K562 (cell line): ENCODE data around the gene ROBO1. TPM values are rescaled to one million over a fixed set of nuclear protein-coding genes. Genes with fewer than 3 reads are reported as not detected.

Experiments
- ATAC-seq: fragments of 200-7000 bp; cut with Tn5 transposase; 3 replicates; pipeline ENCODE4 v1.9.1; 2020; ENCODE audit warnings: moderate library complexity
- BruUV-seq: library from RNA; stranded (reverse); fragments of 400-500 nt; replicated peaks from 2 replicates; lab custom pipeline; 2021; lab: Mats Ljungman, UMichigan
- CTCF ChIA-PET: fragments of 300-600 bp; formaldehyde crosslinking; extraction: SDS; loops from one replicate; lab custom pipeline; 2021; ENCODE audit warnings: low intra/inter-chr PET ratio; lab: Yijun Ruan, JAX
- POLR2A ChIA-PET: fragments of 300-600, 350-650 bp; sonication (Branson Sonifier 250); formaldehyde crosslinking; extraction: SDS; loops from one replicate; lab custom pipeline; 2021; ENCODE audit warnings: antibody characterized with exemption, inconsistent platforms; lab: Yijun Ruan, JAX
- DNase-seq, 4 experiments: peaks; one replicate each; pipeline versions ENCODE4 v3.0.0 to v3.0.0-alpha.2; 2011 to 2018; ENCODE audit warnings: low spot score in 3 of 4, mixed read lengths in 3 of 4; ENCODE audit errors: extremely low read depth in 1 of 4
- FAIRE-seq: peaks from 2 replicates; lab custom pipeline; 2011; peaks lifted over from hg19 to GRCh38; lab: Jason Lieb, UNC
- H2AFZ ChIP-seq: 2 replicates; pipeline ENCODE4 v1.6.0; 2011; ENCODE audit warnings: low read depth, low read length, control low read depth, inconsistent platforms
- H3K27ac ChIP-seq: fragments of 200-600 bp; 3 replicates; pipeline ENCODE4 v1.8.0; 2011; ENCODE audit warnings: low read depth, mild to moderate bottlenecking, control low read depth, inconsistent platforms, low read length, moderate library complexity, mixed read lengths; ENCODE audit errors: extremely low read depth
- H3K27me3 ChIP-seq, 2 experiments: fragments of 300-600 bp in 1 of 2; 2 replicates in 1 of 2; 3 replicates in 1 of 2; pipeline versions ENCODE4 v1.6.0 to v1.8.0; 2011; ENCODE audit warnings: inconsistent platforms in 2 of 2, low read length in 2 of 2, mild to moderate bottlenecking in 1 of 2, mixed read lengths in 1 of 2, moderate library complexity in 1 of 2; ENCODE audit not compliant: control insufficient read depth in 2 of 2, insufficient read depth in 2 of 2
- H3K36me3 ChIP-seq: fragments of 300-600 bp; 3 replicates; pipeline ENCODE4 v1.8.0; 2011; ENCODE audit warnings: mild to moderate bottlenecking, low read length, inconsistent platforms; ENCODE audit not compliant: control insufficient read depth, insufficient read depth
- H3K4me1 ChIP-seq, 2 experiments: fragments of 200-600 bp in 1 of 2; replicated peaks in 1 of 2; 2 replicates in 1 of 2; 3 replicates in 1 of 2; pipeline versions ENCODE4 v1.5.1 to v1.8.0; 2011; ENCODE audit warnings: inconsistent platforms in 2 of 2, low read length in 2 of 2, mild to moderate bottlenecking in 1 of 2, mixed read lengths in 1 of 2, moderate library complexity in 1 of 2; ENCODE audit not compliant: control insufficient read depth in 2 of 2, insufficient read depth in 2 of 2
- H3K4me2 ChIP-seq: 2 replicates; pipeline ENCODE4 v1.6.1; 2011; ENCODE audit warnings: low read length, control low read depth, inconsistent platforms, mixed read lengths; ENCODE audit not compliant: insufficient read depth
- H3K4me3 ChIP-seq: fragments of 200-600 bp; sonication (generic), shearing (Covaris generic); 2 replicates; pipeline ENCODE4 v1.5.1; 2016; ENCODE audit warnings: control low read depth, inconsistent platforms
- H3K79me2 ChIP-seq: fragments of 200-600 bp; 3 replicates; pipeline ENCODE4 v1.8.0; 2011; ENCODE audit warnings: low read length, inconsistent platforms; ENCODE audit not compliant: control insufficient read depth, insufficient read depth
- H3K9ac ChIP-seq, 2 experiments: 2 replicates each; pipeline versions ENCODE4 v1.6.0 to v1.6.1; 2011; ENCODE audit warnings: low read depth in 2 of 2, low read length in 2 of 2, control low read depth in 1 of 2, inconsistent platforms in 1 of 2, mild to moderate bottlenecking in 1 of 2, mixed read lengths in 1 of 2; ENCODE audit not compliant: insufficient read depth in 1 of 2
- H3K9me1 ChIP-seq: one replicate; pipeline ENCODE4 v1.6.0; 2011; ENCODE audit warnings: inconsistent platforms, mild to moderate bottlenecking, low read length, moderate library complexity; ENCODE audit not compliant: control insufficient read depth, insufficient read depth
- H3K9me3 ChIP-seq: replicated peaks from 2 replicates; pipeline ENCODE4 v1.5.1; 2011; ENCODE audit warnings: low read depth, low read length, inconsistent platforms; ENCODE audit not compliant: control insufficient read depth, insufficient read depth
- H4K20me1 ChIP-seq: replicated peaks from 2 replicates; pipeline ENCODE4 v1.6.1; 2011; ENCODE audit warnings: low read length, inconsistent platforms, mixed read lengths; ENCODE audit not compliant: control insufficient read depth, insufficient read depth
- ARNT ChIP-seq, 2 experiments: fragments of 450-650 bp; IDR thresholded peaks; 2 replicates each; pipeline ENCODE4 v1.6.1; 2016; ENCODE audit warnings: mild to moderate bottlenecking in 1 of 2
- CHCHD3 ChIP-seq: fragments of 250-450 bp; sonication (Bioruptor Pico); IDR thresholded peaks from 2 replicates; pipeline ENCODE4 v2.1.2; 2022; ENCODE audit warnings: mild to moderate bottlenecking
- FOXA3 ChIP-seq, 2 experiments: fragments of 450-650 bp in 1 of 2; sonication (generic) in 1 of 2; formaldehyde crosslinking; IDR thresholded peaks in 1 of 2; conservative IDR thresholded peaks in 1 of 2; 2 replicates each; pipeline versions ENCODE4 v1.4.0 to v1.8.0; 2020 to 2022; ENCODE audit warnings: mild to moderate bottlenecking in 2 of 2, missing genetic modification reagents in 1 of 2
- MTA1 ChIP-seq: fragments of 450-650 bp; IDR thresholded peaks from 2 replicates; pipeline ENCODE4 v1.6.1; 2017; ENCODE audit warnings: borderline replicate concordance
- NR2C2 ChIP-seq, 2 experiments: fragments of 200-800 bp in 1 of 2; sonication (Bioruptor generic) in 1 of 2; sonication (generic) in 1 of 2; formaldehyde crosslinking in 1 of 2; IDR thresholded peaks; 2 replicates each; pipeline versions ENCODE4 v1.6.1 to v1.8.0; 2016 to 2022; ENCODE audit warnings: mild to moderate bottlenecking in 1 of 2, missing compliant biosample characterization in 1 of 2, missing genetic modification characterization in 1 of 2, missing genetic modification reagents in 1 of 2
- SIN3A ChIP-seq, 2 experiments: fragments of 150-350 bp in 1 of 2; IDR thresholded peaks; 2 replicates each; pipeline ENCODE4 v1.6.1; 2011 to 2016; ENCODE audit warnings: borderline replicate concordance in 2 of 2, low read depth in 2 of 2, low read length in 2 of 2, mild to moderate bottlenecking in 2 of 2, moderate library complexity in 2 of 2; ENCODE audit not compliant: control insufficient read depth in 1 of 2
- ZBTB34 ChIP-seq: fragments of 250-450 bp; sonication (Bioruptor Pico); IDR thresholded peaks from 2 replicates; pipeline ENCODE4 v1.8.0; 2021; ENCODE audit warnings: mild to moderate bottlenecking, moderate library complexity
- ZNF449 ChIP-seq: fragments of 250-450 bp; sonication (Bioruptor Pico); IDR thresholded peaks from 2 replicates; pipeline ENCODE4 v1.8.0; 2022; ENCODE audit warnings: moderate library complexity, mild to moderate bottlenecking, inconsistent platforms
- WGBS: fragments of 100-300 bp; shearing (Covaris generic); methylation state at CpG from one replicate; pipeline ENCODE4 v1.1.6; 2016; ENCODE audit warnings: low coverage, mixed read lengths; ENCODE audit not compliant: insufficient coverage; ENCODE audit errors: missing lambda C conversion rate; 5-methylcytosine and 5-hydroxymethylcytosine counted together
- in situ Hi-C: fragments of 300-500 bp; cut with MboI; formaldehyde crosslinking; loops from 4 replicates; pipeline ENCODE4 v1.15.0; 2018; ENCODE audit warnings: inconsistent platforms, mixed read lengths
- intact Hi-C: fragments of 100-400 bp; cut with micrococcal nuclease; formaldehyde crosslinking; loops from 2 replicates; pipeline ENCODE4 v1.14.2; 2022
- polyA plus RNA-seq, 8 experiments: library from polyadenylated mRNA; depleted of rRNA in 4 of 8; stranded (reverse) in 5 of 8; unstranded in 3 of 8; fragments of >200 nt; fragmentation: Nextera tagmentation in 2 of 8; fragmentation: Illumina TruSeq in 1 of 8; extraction: Ambion mirVana in 2 of 8; extraction: Trizol in 1 of 8; gene quantifications; 2 replicates each; pipeline versions ENCODE4 v1.2.1 to v1.2.3, GENCODE V29; 2011 to 2014; ENCODE audit warnings: inconsistent platforms in 1 of 8, missing spikeins in 1 of 8
- total RNA-seq, 7 experiments: library from RNA; depleted of rRNA in 6 of 7; stranded (reverse); fragments of >200 nt in 6 of 7; fragmentation: Illumina TruSeq in 2 of 7; extraction: Trizol in 2 of 7; gene quantifications; 2 replicates each; pipeline versions ENCODE4 v1.2.1 to v1.2.3, GENCODE V29; 2011 to 2021; ENCODE audit warnings: low replicate concordance in 1 of 7

ROBO1 gene
- total and polyA plus RNA-seq, 9 of the 15 experiments (the other 6 are each of a cell fraction or from before 2014, with no cell fraction given): 0.01 to 0.53 (median 0.17) TPM; not detected in 5

- no peak for TF ChIP-seq NR2C2 (CRISPR knock-in tag; IDR thresholded peaks at IDR 0.05)
- no peak for TF ChIP-seq NR2C2 (tag; IDR thresholded peaks at IDR 0.05)
- TF ChIP-seq ZBTB34 (CRISPR knock-in tag): no peak
Observed at GRCh38 chr3:78809966-78810365, 957.8 kb downstream of the ROBO1 start (continued).

GRCh38 chr3:78804251-78805037 is 963.4 kb downstream of the ROBO1 start:
- Histone ChIP-seq H3K4me1 (no peaks in the 10 kb centered on the region), H3K27me3 (no peaks in the 10 kb centered on the region), H3K9me3 (no peaks in the 10 kb centered on the region), H3K79me2 (no peaks in the 10 kb centered on the region), H3K9me1 (no peaks in the 10 kb centered on the region), H3K9ac (no peak overlapping the region), H3K4me3 (no peak overlapping the region), H3K4me2 (no peak overlapping the region), H3K27ac (no peak overlapping the region), H2AFZ (no peak overlapping the region), H3K36me3 (no peaks in the 10 kb centered on the region), H4K20me1 (no peaks in the 10 kb centered on the region)
- TF ChIP-seq MTA1: no peak
- TF ChIP-seq ARNT (IDR thresholded peaks at IDR 0.05): no peak
- no peak for TF ChIP-seq ZNF449 (CRISPR knock-in tag)
- no peak for TF ChIP-seq FOXA3 (CRISPR knock-in tag; conservative IDR thresholded peaks at IDR 0.05 in 1 of 2, IDR thresholded peaks at IDR 0.05 in 1 of 2)
- TF ChIP-seq SIN3A (IDR thresholded peaks at IDR 0.05; ENCODE audit: borderline replicate concordance in 2 of 2, control insufficient read depth in 1 of 2, low read depth in 2 of 2, low read length in 2 of 2): no peak
- no peak for TF ChIP-seq CHCHD3 (CRISPR knock-in tag)
- DNase-seq: no peak
- POLR2A ChIA-PET: no interaction called here
- 0% methylated on average over 2 of the region's 2 CpGs for WGBS
- in situ Hi-C loops (no loop called here), intact Hi-C loops (no loop called here)
- BruUV-seq: no TSS peak
- CTCF ChIA-PET: no interaction called here
- ATAC-seq: no peak
- FAIRE-seq: no peak
